SK-N-SH (cell line): ENCODE results near the gene DNPH1. TPM values are rescaled to one million over a fixed set of nuclear protein-coding genes. Genes with fewer than 3 reads are reported as not detected.

Source experiments
- CTCF ChIA-PET: fragments of 300-600, 350-600 bp; formaldehyde crosslinking; extraction: SDS; loops from one replicate; lab custom pipeline; 2021; lab: Yijun Ruan, JAX
- POLR2A ChIA-PET: fragments of 350-600 bp; sonication (Branson Sonifier 250); formaldehyde crosslinking; extraction: SDS; loops from one replicate; lab custom pipeline; 2020; ENCODE audit warnings: antibody characterized with exemption, inconsistent platforms; lab: Yijun Ruan, JAX
- DNase-seq: peaks from one replicate; pipeline ENCODE4 v3.0.0; 2012
- H2AFZ ChIP-seq: fragments of 200-600 bp; sonication (generic); 2 replicates; pipeline ENCODE4 v1.8.1; 2016; ENCODE audit warnings: antibody characterized with exemption, mild to moderate bottlenecking, low read depth
- H3F3A ChIP-seq: fragments of 200-600 bp; sonication (generic); replicated peaks from 2 replicates; pipeline ENCODE3; 2016; ENCODE audit warnings: antibody characterized with exemption, mild to moderate bottlenecking; ENCODE audit not compliant: insufficient read depth
- H3K27ac ChIP-seq, 2 experiments: fragments of 200-500 bp in 1 of 2; fragments of 200-600 bp in 1 of 2; sonication (Bioruptor generic) in 1 of 2; sonication (generic), shearing (Covaris generic) in 1 of 2; 2 replicates each; pipeline versions ENCODE4 v1.5.1 to v1.6.1; 2014 to 2016; ENCODE audit warnings: low read depth in 2 of 2, inconsistent platforms in 1 of 2, low read length in 1 of 2, mild to moderate bottlenecking in 1 of 2, mixed read lengths in 1 of 2
- H3K27me3 ChIP-seq: fragments of 200-600 bp; sonication (generic), shearing (Covaris generic); 2 replicates; pipeline ENCODE4 v1.6.1; 2016; ENCODE audit warnings: mixed run types; ENCODE audit not compliant: insufficient read depth
- H3K36me3 ChIP-seq, 2 experiments: fragments of 200-500 bp in 1 of 2; fragments of 200-600 bp in 1 of 2; sonication (Bioruptor generic) in 1 of 2; sonication (generic) in 1 of 2; replicated peaks in 1 of 2; 2 replicates each; pipeline versions ENCODE3 to v1.5.1; 2014 to 2016; ENCODE audit warnings: low read length in 1 of 2, mild to moderate bottlenecking in 1 of 2; ENCODE audit not compliant: insufficient read depth in 2 of 2, control insufficient read depth in 1 of 2
- H3K4me1 ChIP-seq, 2 experiments: fragments of 200-500 bp in 1 of 2; fragments of 200-600 bp in 1 of 2; sonication (Bioruptor generic) in 1 of 2; sonication (generic), shearing (Covaris generic) in 1 of 2; 2 replicates each; pipeline versions ENCODE4 v1.5.1 to v1.6.1; 2014 to 2016; ENCODE audit warnings: low read depth in 1 of 2, low read length in 1 of 2, mixed run types in 1 of 2; ENCODE audit not compliant: insufficient read depth in 2 of 2, control insufficient read depth in 1 of 2
- H3K4me2 ChIP-seq: fragments of 200-600 bp; sonication (generic), shearing (Covaris generic); 2 replicates; pipeline ENCODE4 v1.6.1; 2017; ENCODE audit warnings: mixed run types
- H3K4me3 ChIP-seq, 2 experiments: fragments of 200-500 bp in 1 of 2; fragments of 200-600 bp in 1 of 2; sonication (Bioruptor generic) in 1 of 2; sonication (generic), shearing (Covaris generic) in 1 of 2; 2 replicates each; pipeline versions ENCODE4 v1.5.1 to v1.8.1; 2014 to 2016; ENCODE audit warnings: low read depth in 2 of 2, inconsistent platforms in 1 of 2, low read length in 1 of 2, mild to moderate bottlenecking in 1 of 2, mixed read lengths in 1 of 2, moderate library complexity in 1 of 2
- H3K79me2 ChIP-seq: fragments of 200-600 bp; sonication (generic); 2 replicates; pipeline ENCODE4 v1.8.1; 2017; ENCODE audit warnings: mild to moderate bottlenecking; ENCODE audit not compliant: insufficient read depth
- H3K9ac ChIP-seq: fragments of 200-600 bp; sonication (generic); 2 replicates; pipeline ENCODE4 v1.6.1; 2017; ENCODE audit warnings: mixed run types
- H3K9me2 ChIP-seq: fragments of 200-600 bp; sonication (generic); 2 replicates; pipeline ENCODE4 v1.6.1; 2017; ENCODE audit warnings: mixed run types
- H3K9me3 ChIP-seq: fragments of 200-600 bp; sonication (generic); 2 replicates; pipeline ENCODE4 v1.6.1; 2017; ENCODE audit warnings: mixed run types, mild to moderate bottlenecking, moderate library complexity
- H4K20me1 ChIP-seq: fragments of 200-600 bp; sonication (generic); 2 replicates; pipeline ENCODE4 v1.6.1; 2017; ENCODE audit warnings: mild to moderate bottlenecking, mixed run types; ENCODE audit not compliant: insufficient read depth
- CHD2 ChIP-seq: fragments of 150-350 bp; IDR thresholded peaks from 2 replicates; pipeline ENCODE4 v1.6.1; 2018; ENCODE audit warnings: low read length; ENCODE audit not compliant: partially characterized antibody
- ELF1 ChIP-seq: IDR thresholded peaks from 2 replicates; pipeline ENCODE4 v1.4.0; 2012
- FOSL2 ChIP-seq: IDR thresholded peaks from 2 replicates; pipeline ENCODE4 v1.4.0; 2012; ENCODE audit warnings: low read depth, mild to moderate bottlenecking, moderate library complexity, borderline replicate concordance
- FOXM1 ChIP-seq: IDR thresholded peaks from 2 replicates; pipeline ENCODE4 v1.4.0; 2012; ENCODE audit warnings: low read depth, mild to moderate bottlenecking
- GABPA ChIP-seq: IDR thresholded peaks from 2 replicates; pipeline ENCODE4 v1.4.0; 2012; ENCODE audit warnings: low read depth, mild to moderate bottlenecking
- GATA2 ChIP-seq: sonication (generic); formaldehyde crosslinking; IDR thresholded peaks from 2 replicates; pipeline ENCODE4 v1.5.0; 2020; ENCODE audit warnings: mild to moderate bottlenecking, missing genetic modification reagents
- NRF1 ChIP-seq: IDR thresholded peaks from 2 replicates; pipeline ENCODE4 v1.6.1; 2012; ENCODE audit warnings: low read depth, mild to moderate bottlenecking, low read length
- RCOR1 ChIP-seq: fragments of 150-350 bp; IDR thresholded peaks from 2 replicates; pipeline ENCODE4 v1.6.1; 2017; ENCODE audit warnings: antibody characterized with exemption, low read length
- RFX5 ChIP-seq: IDR thresholded peaks from 2 replicates; pipeline ENCODE4 v1.6.1; 2012; ENCODE audit warnings: mild to moderate bottlenecking, improper control_type of control experiment, low read length
- RXRA ChIP-seq: IDR thresholded peaks from 2 replicates; pipeline ENCODE4 v1.4.0; 2012; ENCODE audit warnings: low read depth, mild to moderate bottlenecking, borderline replicate concordance
- TAF1 ChIP-seq: IDR thresholded peaks from 2 replicates; pipeline ENCODE4 v1.6.1; 2012; ENCODE audit warnings: low read depth, mild to moderate bottlenecking, low read length, moderate library complexity, borderline replicate concordance
- TCF12 ChIP-seq: IDR thresholded peaks from 2 replicates; pipeline ENCODE4 v1.4.0; 2012
- USF1 ChIP-seq: IDR thresholded peaks from 2 replicates; pipeline ENCODE4 v1.4.0; 2012; ENCODE audit warnings: low read depth, borderline replicate concordance
- WGBS: methylation state at CpG from one replicate; pipeline ENCODE4 v1.1.6; 2017; ENCODE audit warnings: low lambda C conversion rate; 5-methylcytosine and 5-hydroxymethylcytosine counted together
- polyA plus RNA-seq, 3 experiments: library from polyadenylated mRNA; depleted of rRNA; stranded (reverse); fragments of >200 nt; gene quantifications; 2 replicates each; pipeline ENCODE4 v1.2.3, GENCODE V29; 2012
- TF ChIP-seq, protein P1 (sequence below): IDR thresholded peaks from 2 replicates; pipeline ENCODE4 v1.6.1; 2012; ENCODE audit warnings: mild to moderate bottlenecking, low read depth, low read length, moderate library complexity
- TF ChIP-seq, protein P2 (sequence below): fragments of 150-350 bp; IDR thresholded peaks from 2 replicates; pipeline ENCODE4 v1.6.1; 2016; ENCODE audit warnings: mild to moderate bottlenecking, low read depth, low read length

Gene DNPH1
- polyA plus RNA-seq, 1 of the 3 experiments (the other 2 are of a cell fraction): 287 TPM

- DNase-seq: no peak
- no peaks in the 10 kb centered on the region for H3K9me3 ChIP-seq
- peaks cover 4 to 19% of the 10 kb centered on the region in 2 experiments; a peak in 2 of 4 replicates for H3K4me1 ChIP-seq
- peaks cover 5% of the 10 kb centered on the region for H3F3A ChIP-seq
- H3K27ac ChIP-seq: no peak overlapping the region
- no peaks in the 10 kb centered on the region for H3K27me3 ChIP-seq
- ChIA-PET CTCF (interaction anchor here (1.0 to 1.2 kb wide), 2 partner anchors 16 to 43 kb away, joined by 3 to 4 read pairs; partner anchors contain the start of gene DNPH1), POLR2A (no interaction called here)
- H3K79me2 ChIP-seq: peaks cover 36% of the 10 kb centered on the region
- H3K9me2 ChIP-seq: no peaks in the 10 kb centered on the region
- H3K4me2 ChIP-seq: no peak overlapping the region
- 94% methylated on average over 12 of the region's 14 CpGs for WGBS
- no peaks in the 10 kb centered on the region for H4K20me1 ChIP-seq
- no peak overlapping the region for H2AFZ ChIP-seq
- H3K9ac ChIP-seq: no peak overlapping the region
- H3K36me3 ChIP-seq: peaks cover 27 to 51% of the 10 kb centered on the region in 2 experiments
- TF ChIP-seq RCOR1: no peak
- no peak for TF ChIP-seq GABPA
- TF ChIP-seq RFX5: no peak
- TF ChIP-seq, protein P1, sequence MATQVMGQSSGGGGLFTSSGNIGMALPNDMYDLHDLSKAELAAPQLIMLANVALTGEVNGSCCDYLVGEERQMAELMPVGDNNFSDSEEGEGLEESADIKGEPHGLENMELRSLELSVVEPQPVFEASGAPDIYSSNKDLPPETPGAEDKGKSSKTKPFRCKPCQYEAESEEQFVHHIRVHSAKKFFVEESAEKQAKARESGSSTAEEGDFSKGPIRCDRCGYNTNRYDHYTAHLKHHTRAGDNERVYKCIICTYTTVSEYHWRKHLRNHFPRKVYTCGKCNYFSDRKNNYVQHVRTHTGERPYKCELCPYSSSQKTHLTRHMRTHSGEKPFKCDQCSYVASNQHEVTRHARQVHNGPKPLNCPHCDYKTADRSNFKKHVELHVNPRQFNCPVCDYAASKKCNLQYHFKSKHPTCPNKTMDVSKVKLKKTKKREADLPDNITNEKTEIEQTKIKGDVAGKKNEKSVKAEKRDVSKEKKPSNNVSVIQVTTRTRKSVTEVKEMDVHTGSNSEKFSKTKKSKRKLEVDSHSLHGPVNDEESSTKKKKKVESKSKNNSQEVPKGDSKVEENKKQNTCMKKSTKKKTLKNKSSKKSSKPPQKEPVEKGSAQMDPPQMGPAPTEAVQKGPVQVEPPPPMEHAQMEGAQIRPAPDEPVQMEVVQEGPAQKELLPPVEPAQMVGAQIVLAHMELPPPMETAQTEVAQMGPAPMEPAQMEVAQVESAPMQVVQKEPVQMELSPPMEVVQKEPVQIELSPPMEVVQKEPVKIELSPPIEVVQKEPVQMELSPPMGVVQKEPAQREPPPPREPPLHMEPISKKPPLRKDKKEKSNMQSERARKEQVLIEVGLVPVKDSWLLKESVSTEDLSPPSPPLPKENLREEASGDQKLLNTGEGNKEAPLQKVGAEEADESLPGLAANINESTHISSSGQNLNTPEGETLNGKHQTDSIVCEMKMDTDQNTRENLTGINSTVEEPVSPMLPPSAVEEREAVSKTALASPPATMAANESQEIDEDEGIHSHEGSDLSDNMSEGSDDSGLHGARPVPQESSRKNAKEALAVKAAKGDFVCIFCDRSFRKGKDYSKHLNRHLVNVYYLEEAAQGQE: no peak
- TF ChIP-seq RXRA: no peak
- TF ChIP-seq CHD2: no peak
- no peak overlapping the region for H3K4me3 ChIP-seq
These were observed 43.3 kb downstream of the DNPH1 start for GRCh38 chr6:43186019-43186418.

GRCh38 chr6:43185391-43185985 is 43.8 kb downstream of the DNPH1 start:
- no peak for DNase-seq
- TF ChIP-seq TCF12 (no peak), GATA2 (no peak), FOSL2 (no peak), ELF1 (no peak), RCOR1 (no peak), USF1 (no peak), TAF1 (no peak), NRF1 (no peak), FOXM1 (no peak)
- TF ChIP-seq, protein P2, sequence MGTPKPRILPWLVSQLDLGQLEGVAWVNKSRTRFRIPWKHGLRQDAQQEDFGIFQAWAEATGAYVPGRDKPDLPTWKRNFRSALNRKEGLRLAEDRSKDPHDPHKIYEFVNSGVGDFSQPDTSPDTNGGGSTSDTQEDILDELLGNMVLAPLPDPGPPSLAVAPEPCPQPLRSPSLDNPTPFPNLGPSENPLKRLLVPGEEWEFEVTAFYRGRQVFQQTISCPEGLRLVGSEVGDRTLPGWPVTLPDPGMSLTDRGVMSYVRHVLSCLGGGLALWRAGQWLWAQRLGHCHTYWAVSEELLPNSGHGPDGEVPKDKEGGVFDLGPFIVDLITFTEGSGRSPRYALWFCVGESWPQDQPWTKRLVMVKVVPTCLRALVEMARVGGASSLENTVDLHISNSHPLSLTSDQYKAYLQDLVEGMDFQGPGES: no peak
- no peaks in the 10 kb centered on the region for H3K27me3 ChIP-seq
- no peaks in the 10 kb centered on the region for H3K9me2 ChIP-seq
- H3K4me1 ChIP-seq: peaks cover 4 to 19% of the 10 kb centered on the region in 2 experiments; a peak in 2 of 4 replicates
- WGBS: 82% methylated on average over 5 of the region's 5 CpGs
- no peak overlapping the region for H2AFZ ChIP-seq
- CTCF ChIA-PET: interaction anchor here (1.0 to 1.2 kb wide), 2 partner anchors 17 to 44 kb away, joined by 3 to 4 read pairs; partner anchors contain the start of gene DNPH1
- H3K27ac ChIP-seq: no peak overlapping the region
- H3K9me3 ChIP-seq: no peaks in the 10 kb centered on the region
- peaks cover 22 to 55% of the 10 kb centered on the region in 2 experiments for H3K36me3 ChIP-seq
- H3K79me2 ChIP-seq: peaks cover 32% of the 10 kb centered on the region
- POLR2A ChIA-PET: no interaction called here
- H3K9ac ChIP-seq: no peak overlapping the region
- H3K4me3 ChIP-seq: no peak overlapping the region
- no peaks in the 10 kb centered on the region for H4K20me1 ChIP-seq
- peaks cover 8% of the 10 kb centered on the region for H3F3A ChIP-seq
- H3K4me2 ChIP-seq: no peak overlapping the region
